ENCODE results near the gene MEIS1.

Gene MEIS1

GRCh38 chr2:66550826-66551225 is 115.9 kb downstream of the MEIS1 start:
- CTCF ChIA-PET: no interaction called here
- Histone ChIP-seq H3K36me3 (ENCODE audit: control insufficient read depth in 2 of 2, insufficient read depth in 1 of 2, low read length in 2 of 2) (no peaks in the 10 kb centered on the region), H3K4me3 (ENCODE audit: low read depth, low read length) (no peak overlapping the region), H3K27ac (ENCODE audit: extremely low read depth, low read depth, low read length) (no peak overlapping the region), H3K9me3 (ENCODE audit: control insufficient read depth, insufficient read depth, low read depth, low read length) (no peaks in the 10 kb centered on the region), H3K4me1 (ENCODE audit: control insufficient read depth, insufficient read depth, low read length) (peaks cover 28% of the 10 kb centered on the region)
- TF ChIP-seq ZNF544 (tag by site-specific recombination; IDR thresholded peaks at IDR 0.05) (no peak), ZNF514 (tag by site-specific recombination; IDR thresholded peaks at IDR 0.05) (no peak), REPIN1 (tag by site-specific recombination; IDR thresholded peaks at IDR 0.05; ENCODE audit: low read depth) (no peak), ZNF623 (tag by site-specific recombination; IDR thresholded peaks at IDR 0.05) (no peak), ZNF549 (tag by site-specific recombination; IDR thresholded peaks at IDR 0.05) (no peak), ZNF837 (tag by site-specific recombination; IDR thresholded peaks at IDR 0.05) (no peak), ZNF302 (tag by site-specific recombination; IDR thresholded peaks at IDR 0.05; ENCODE audit: low read depth) (no peak), ZNF174 (tag by site-specific recombination; IDR thresholded peaks at IDR 0.05) (no peak), ZNF488 (tag by site-specific recombination; IDR thresholded peaks at IDR 0.05) (no peak), ZNF23 (tag by site-specific recombination; IDR thresholded peaks at IDR 0.05; ENCODE audit: borderline replicate concordance) (no peak), KLF10 (tag by site-specific recombination; IDR thresholded peaks at IDR 0.05) (no peak), ZBTB10 (tag by site-specific recombination; IDR thresholded peaks at IDR 0.05) (no peak), ZBTB48 (tag by site-specific recombination; IDR thresholded peaks at IDR 0.05) (no peak), GLI4 (tag by site-specific recombination; IDR thresholded peaks at IDR 0.05) (no peak), ZNF654 (tag by site-specific recombination; IDR thresholded peaks at IDR 0.05; ENCODE audit: low read depth) (no peak)
- POLR2A ChIA-PET: no interaction called here

GRCh38 chr2:66553370-66553769 is 118.4 kb downstream of the MEIS1 start:
- no peaks in the 10 kb centered on the region for H3K9me3 ChIP-seq (ENCODE audit: control insufficient read depth, insufficient read depth, low read depth, low read length)
- H3K4me1 ChIP-seq (ENCODE audit: control insufficient read depth, insufficient read depth, low read length): peaks cover 25% of the 10 kb centered on the region
- CTCF ChIA-PET: interaction anchor here (0.7 kb wide), 1 partner anchor 55 kb away, joined by 3 read pairs; no protein-coding TSS in a partner anchor
- H3K36me3 ChIP-seq (ENCODE audit: control insufficient read depth in 2 of 2, insufficient read depth in 1 of 2, low read length in 2 of 2): no peaks in the 10 kb centered on the region
- TF ChIP-seq ZNF596 (tag by site-specific recombination; IDR thresholded peaks at IDR 0.05) (no peak), ZBTB17 (tag by site-specific recombination; IDR thresholded peaks at IDR 0.05) (peak; percentile 21; the same call in 1 of the 2 replicates)
- H3K27ac ChIP-seq (ENCODE audit: extremely low read depth, low read depth, low read length): no peak overlapping the region; the same call in 1 of the 2 replicates
- no peak overlapping the region for H3K4me3 ChIP-seq (ENCODE audit: low read depth, low read length)
- POLR2A ChIA-PET: interaction anchor here (1.0 kb wide), 1 partner anchor 119 kb away, joined by 3 read pairs; no protein-coding TSS in a partner anchor

GRCh38 chr2:66555091-66555490 is 120.2 kb downstream of the MEIS1 start:
- POLR2A ChIA-PET: no interaction called here
- Histone ChIP-seq H3K9me3 (ENCODE audit: control insufficient read depth, insufficient read depth, low read depth, low read length) (no peaks in the 10 kb centered on the region), H3K4me3 (ENCODE audit: low read depth, low read length) (no peak overlapping the region), H3K4me1 (ENCODE audit: control insufficient read depth, insufficient read depth, low read length) (peaks cover 25% of the 10 kb centered on the region), H3K27ac (ENCODE audit: extremely low read depth, low read depth, low read length) (peak overlapping the region; percentile 64), H3K36me3 (ENCODE audit: control insufficient read depth in 2 of 2, insufficient read depth in 1 of 2, low read length in 2 of 2) (no peaks in the 10 kb centered on the region)
- CTCF ChIA-PET: interaction anchor here (0.7 kb wide), 1 partner anchor 1288 kb away, joined by 3 read pairs; no protein-coding TSS in a partner anchor
- TF ChIP-seq PRDM4 (tag by site-specific recombination; IDR thresholded peaks at IDR 0.05): peak; percentile 54; the same call in 1 of the 2 replicates
- TF ChIP-seq SP7 (tag by site-specific recombination; IDR thresholded peaks at IDR 0.05): peak; percentile 50
- no peak for TF ChIP-seq ZNF138 (tag by site-specific recombination; IDR thresholded peaks at IDR 0.05; ENCODE audit: borderline replicate concordance)
- peak; percentile 85 for TF ChIP-seq ZNF398 (tag by site-specific recombination; IDR thresholded peaks at IDR 0.05)
- TF ChIP-seq ZNF366 (tag by site-specific recombination; conservative IDR thresholded peaks at IDR 0.05): peak; percentile 43

All from HEK293 (cell line).